Astrocyte (in vitro differentiated cells and primary cell): ENCODE results near the gene RADX. TPM values are rescaled to one million over a fixed set of nuclear protein-coding genes. Genes with fewer than 3 reads are reported as not detected.

Experiments used
- DNase-seq: peaks from one replicate; pipeline ENCODE4 v3.0.0-alpha.2; 2010; ENCODE audit warnings: low read depth
- FAIRE-seq: peaks from 2 replicates; lab custom pipeline; 2011; peaks lifted over from hg19 to GRCh38; lab: Jason Lieb, UNC
- H2AFZ ChIP-seq: 2 replicates; pipeline ENCODE4 v1.6.0; 2012; ENCODE audit warnings: low read depth, low read length, inconsistent platforms
- H3K27ac ChIP-seq: 2 replicates; pipeline ENCODE4 v1.5.1; 2011; ENCODE audit warnings: low read depth, low read length, inconsistent platforms
- H3K27me3 ChIP-seq: 2 replicates; pipeline ENCODE4 v1.6.0; 2011; ENCODE audit warnings: low read length, inconsistent platforms; ENCODE audit not compliant: insufficient read depth
- H3K36me3 ChIP-seq: 2 replicates; pipeline ENCODE4 v1.5.1; 2011; ENCODE audit warnings: low read length, inconsistent platforms; ENCODE audit not compliant: insufficient read depth
- H3K4me1 ChIP-seq: 2 replicates; pipeline ENCODE4 v1.5.1; 2011; ENCODE audit warnings: low read length, inconsistent platforms; ENCODE audit not compliant: insufficient read depth
- H3K4me2 ChIP-seq: 2 replicates; pipeline ENCODE4 v1.6.0; 2012; ENCODE audit warnings: low read length, inconsistent platforms
- H3K4me3 ChIP-seq: 2 replicates; pipeline ENCODE4 v1.5.1; 2011; ENCODE audit warnings: low read depth, mild to moderate bottlenecking, low read length, inconsistent platforms; ENCODE audit not compliant: insufficient read depth
- H3K79me2 ChIP-seq: 2 replicates; pipeline ENCODE4 v1.6.0; 2012; ENCODE audit warnings: mild to moderate bottlenecking, low read length, inconsistent platforms; ENCODE audit not compliant: insufficient read depth
- H3K9ac ChIP-seq: 2 replicates; pipeline ENCODE4 v1.6.0; 2012; ENCODE audit warnings: mild to moderate bottlenecking, low read length, inconsistent platforms
- H3K9me3 ChIP-seq: 2 replicates; pipeline ENCODE4 v1.5.1; 2012; ENCODE audit warnings: low read depth, mild to moderate bottlenecking, low read length, inconsistent platforms; ENCODE audit not compliant: insufficient read depth
- H4K20me1 ChIP-seq: 2 replicates; pipeline ENCODE4 v1.6.0; 2012; ENCODE audit warnings: low read length, inconsistent platforms; ENCODE audit not compliant: insufficient read depth
- H3K27ac Mint-ChIP-seq: one replicate; pipeline ENCODE4 v1.8.0; 2021; ENCODE audit warnings: mild to moderate bottlenecking, mixed read lengths; ENCODE audit not compliant: unreplicated experiment
- H3K27me3 Mint-ChIP-seq: one replicate; pipeline ENCODE4 v1.8.0; 2021; ENCODE audit warnings: low read depth, mixed read lengths; ENCODE audit not compliant: unreplicated experiment
- H3K36me3 Mint-ChIP-seq: one replicate; pipeline ENCODE4 v1.8.0; 2021; ENCODE audit warnings: low read depth, mixed read lengths; ENCODE audit not compliant: unreplicated experiment
- H3K4me1 Mint-ChIP-seq: one replicate; pipeline ENCODE4 v1.8.0; 2021; ENCODE audit warnings: low read depth, mixed read lengths; ENCODE audit not compliant: unreplicated experiment
- H3K4me3 Mint-ChIP-seq: one replicate; pipeline ENCODE4 v1.8.0; 2021; ENCODE audit warnings: mild to moderate bottlenecking, moderate library complexity, mixed read lengths; ENCODE audit not compliant: unreplicated experiment
- H3K9me3 Mint-ChIP-seq: one replicate; pipeline ENCODE4 v1.8.0; 2021; ENCODE audit warnings: mild to moderate bottlenecking, mixed read lengths; ENCODE audit not compliant: unreplicated experiment
- CTCF ChIP-seq: IDR thresholded peaks from 2 replicates; pipeline ENCODE4 v1.5.1; 2011; ENCODE audit warnings: low read depth, mild to moderate bottlenecking, inconsistent platforms, low read length, moderate library complexity; ENCODE audit not compliant: insufficient read depth
- EZH2 ChIP-seq: IDR thresholded peaks from 2 replicates; pipeline ENCODE4 v1.6.1; 2012; ENCODE audit warnings: mild to moderate bottlenecking, low read length, inconsistent platforms; ENCODE audit not compliant: insufficient read depth
- total RNA-seq: library from RNA; stranded (reverse); gene quantifications from 2 replicates; pipeline ENCODE4 v1.2.1, GENCODE V29; 2021

The RADX gene
- total RNA-seq, 1 donor from 2014 or later, result 3.0 TPM

GRCh38 chrX:106672527-106672926 lies 60.7 kb downstream of the RADX start:
- Mint-ChIP-seq H3K4me1 (peaks cover 5% of the 10 kb centered on the region), H3K27ac (no peak overlapping the region), H3K36me3 (no peaks in the 10 kb centered on the region), H3K4me3 (no peak overlapping the region), H3K9me3 (no peaks in the 10 kb centered on the region), H3K27me3 (no peaks in the 10 kb centered on the region)
- Histone ChIP-seq H3K79me2 (no peaks in the 10 kb centered on the region), H3K9ac (no peak overlapping the region), H3K27ac (no peak overlapping the region), H3K9me3 (no peaks in the 10 kb centered on the region), H2AFZ (no peak overlapping the region), H3K4me2 (no peak overlapping the region), H3K4me3 (no peak overlapping the region), H3K4me1 (no peaks in the 10 kb centered on the region), H3K27me3 (no peaks in the 10 kb centered on the region), H3K36me3 (no peaks in the 10 kb centered on the region), H4K20me1 (no peaks in the 10 kb centered on the region)
- no peak for TF ChIP-seq CTCF
- TF ChIP-seq EZH2, result no peak
- DNase-seq (no peak), FAIRE-seq (no peak)

GRCh38 chrX:106680716-106681115 lies 68.9 kb downstream of the RADX start:
- H3K36me3 Mint-ChIP-seq, result no peaks in the 10 kb centered on the region
- no peaks in the 10 kb centered on the region for H4K20me1 ChIP-seq
- H3K4me2 ChIP-seq, result no peak overlapping the region
- no peaks in the 10 kb centered on the region for H3K4me1 Mint-ChIP-seq
- TF ChIP-seq CTCF (no peak), EZH2 (no peak)
- no peak overlapping the region for H3K4me3 Mint-ChIP-seq
- H3K27ac ChIP-seq, result no peak overlapping the region
- no peaks in the 10 kb centered on the region for H3K9me3 ChIP-seq
- H3K27me3 Mint-ChIP-seq, result no peaks in the 10 kb centered on the region
- no peak overlapping the region for H3K27ac Mint-ChIP-seq
- FAIRE-seq, result peak; percentile 68
- H3K9me3 Mint-ChIP-seq, result no peaks in the 10 kb centered on the region
- no peak overlapping the region for H3K9ac ChIP-seq
- H3K79me2 ChIP-seq, result no peaks in the 10 kb centered on the region
- no peaks in the 10 kb centered on the region for H3K27me3 ChIP-seq
- H3K4me1 ChIP-seq, result no peaks in the 10 kb centered on the region
- no peak overlapping the region for H2AFZ ChIP-seq
- H3K36me3 ChIP-seq, result no peaks in the 10 kb centered on the region
- no peak for DNase-seq
- no peak overlapping the region for H3K4me3 ChIP-seq

- H3K79me2 ChIP-seq, result no peaks in the 10 kb centered on the region
- Mint-ChIP-seq H3K9me3 (no peaks in the 10 kb centered on the region), H3K27ac (no peak overlapping the region), H3K27me3 (peaks cover 2% of the 10 kb centered on the region), H3K4me1 (no peaks in the 10 kb centered on the region), H3K4me3 (no peak overlapping the region), H3K36me3 (no peaks in the 10 kb centered on the region)
- H2AFZ ChIP-seq, result no peak overlapping the region
- no peak for DNase-seq
- no peak overlapping the region for H3K27ac ChIP-seq
- H3K36me3 ChIP-seq, result no peaks in the 10 kb centered on the region
- no peak for FAIRE-seq
- no peaks in the 10 kb centered on the region for H3K27me3 ChIP-seq
- no peak overlapping the region for H3K4me2 ChIP-seq
- no peaks in the 10 kb centered on the region for H3K4me1 ChIP-seq
- H3K9ac ChIP-seq, result no peak overlapping the region
- no peak for TF ChIP-seq EZH2
- no peak for TF ChIP-seq CTCF
- no peaks in the 10 kb centered on the region for H3K9me3 ChIP-seq
- H4K20me1 ChIP-seq, result no peaks in the 10 kb centered on the region
- H3K4me3 ChIP-seq, result no peak overlapping the region
Observed at GRCh38 chrX:106684207-106684606, 72.4 kb downstream of the RADX start.
